SK-N-SH treated with all-trans-retinoic acid at 6 μM for 48 hours (cell line): ENCODE measurements around the gene DTHD1.

Experiments used
- ATAC-seq: fragments of 200-7000 bp; cut with Tn5 transposase; 3 replicates; pipeline ENCODE4 v1.9.1; 2020; ENCODE audit warnings: mild to moderate bottlenecking, moderate library complexity
- ARNTL ChIP-seq: fragments of 450-650 bp; formaldehyde crosslinking; IDR thresholded peaks from 2 replicates; pipeline ENCODE4 v1.5.0; 2020; ENCODE audit warnings: low read depth, mild to moderate bottlenecking, moderate library complexity, borderline replicate concordance
- BACH2 ChIP-seq: fragments of 250-450 bp; sonication (Bioruptor Pico); IDR thresholded peaks from 2 replicates; pipeline ENCODE4 v1.9.0; 2021; ENCODE audit warnings: mild to moderate bottlenecking, borderline replicate concordance
- CSDC2 ChIP-seq: fragments of 250-450 bp; sonication (Bioruptor Pico); IDR thresholded peaks from 2 replicates; pipeline ENCODE4 v1.5.0; 2020; ENCODE audit warnings: mild to moderate bottlenecking, moderate library complexity
- ESRRG ChIP-seq: fragments of 250-450 bp; sonication (Bioruptor Pico); IDR thresholded peaks from 2 replicates; pipeline ENCODE4 v1.6.1; 2021; ENCODE audit warnings: mild to moderate bottlenecking
- OSR1 ChIP-seq: fragments of 250-450 bp; sonication (Bioruptor Pico); IDR thresholded peaks from 2 replicates; pipeline ENCODE4 v1.8.0; 2022; ENCODE audit warnings: moderate library complexity, mild to moderate bottlenecking, inconsistent platforms
- PPARA ChIP-seq: fragments of 250-450 bp; sonication (Bioruptor Pico); IDR thresholded peaks from 2 replicates; pipeline ENCODE4 v1.5.0; 2020; ENCODE audit warnings: mild to moderate bottlenecking, borderline replicate concordance
- RARB ChIP-seq: fragments of 250-450 bp; sonication (Bioruptor Pico); IDR thresholded peaks from 2 replicates; pipeline ENCODE4 v1.8.0; 2021; ENCODE audit warnings: mild to moderate bottlenecking, moderate library complexity
- SNAI2 ChIP-seq: fragments of 250-450 bp; sonication (Bioruptor Pico); IDR thresholded peaks from 2 replicates; pipeline ENCODE4 v1.5.0; 2020; ENCODE audit warnings: mild to moderate bottlenecking, moderate library complexity
- TOX ChIP-seq: fragments of 250-450 bp; sonication (Bioruptor Pico); IDR thresholded peaks from 2 replicates; pipeline ENCODE4 v1.8.0; 2021; ENCODE audit warnings: mild to moderate bottlenecking, moderate library complexity, borderline replicate concordance
- ZNF70 ChIP-seq: fragments of 450-650 bp; formaldehyde crosslinking; IDR thresholded peaks from 2 replicates; pipeline ENCODE4 v1.5.0; 2020; ENCODE audit warnings: mild to moderate bottlenecking, moderate library complexity
- ZNF8 ChIP-seq: fragments of 450-650 bp; formaldehyde crosslinking; IDR thresholded peaks from 2 replicates; pipeline ENCODE4 v1.5.0; 2020; ENCODE audit warnings: mild to moderate bottlenecking, moderate library complexity
- TF ChIP-seq, protein P1 (sequence below): fragments of 250-450 bp; sonication (Bioruptor Pico); IDR thresholded peaks from 2 replicates; pipeline ENCODE4 v1.8.0; 2020; ENCODE audit warnings: mild to moderate bottlenecking, moderate library complexity, borderline replicate concordance
- TF ChIP-seq, protein P2 (sequence below): fragments of 250-450 bp; sonication (Bioruptor Pico); IDR thresholded peaks from 2 replicates; pipeline ENCODE4 v1.5.1; 2020; ENCODE audit warnings: low read depth, mild to moderate bottlenecking, moderate library complexity
- TF ChIP-seq, protein P3 (sequence below): fragments of 250-450 bp; sonication (Bioruptor Pico); IDR thresholded peaks from 2 replicates; pipeline ENCODE4 v1.5.0; 2020; ENCODE audit warnings: mild to moderate bottlenecking, moderate library complexity

The DTHD1 gene

DNA sequence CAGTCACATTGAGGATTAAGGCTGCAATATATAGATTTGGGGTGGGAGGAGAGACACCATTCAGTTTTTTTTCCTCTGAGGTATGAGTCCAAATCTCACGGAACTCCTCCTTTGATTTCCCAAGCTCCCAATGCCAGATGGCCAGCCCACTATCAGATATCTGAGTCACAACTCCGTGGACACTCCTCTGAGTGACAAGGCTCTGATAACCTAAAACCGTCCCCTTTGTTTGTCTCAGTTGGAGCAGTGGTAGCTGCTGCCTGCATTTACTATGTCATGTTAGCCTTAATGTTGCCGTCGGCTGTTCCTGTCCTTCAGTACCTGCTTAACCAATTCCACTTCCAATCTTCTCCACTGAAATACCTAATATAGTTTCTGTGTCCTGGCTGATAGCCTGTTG is 107.3 kb downstream of the DTHD1 start:
- ATAC-seq, result no peak
- TF ChIP-seq TOX (no peak), SNAI2 (CRISPR knock-in tag) (no peak), ZNF70 (CRISPR knock-in tag) (no peak)

DNA sequence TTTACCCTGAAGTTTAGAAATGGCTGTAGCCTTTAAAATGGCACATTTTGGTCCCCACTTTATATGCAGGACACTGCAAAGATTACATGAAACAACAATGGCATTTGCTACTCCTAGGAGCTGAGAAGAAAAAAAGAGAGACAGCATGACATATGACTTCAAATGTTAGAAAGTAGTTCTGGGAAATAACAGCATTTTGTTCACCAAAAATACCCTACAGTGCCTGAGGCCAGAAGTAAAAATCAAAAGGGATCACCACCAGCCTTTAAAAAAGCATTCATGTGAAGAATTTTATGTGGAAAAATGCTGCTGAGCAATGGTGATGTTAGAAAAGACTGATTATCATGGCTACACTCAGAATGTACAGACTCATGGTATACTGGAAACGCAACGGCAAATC is 110.0 kb downstream of the DTHD1 start:
- no peak for ATAC-seq
- TF ChIP-seq ZNF8 (CRISPR knock-in tag), result no peak

DNA sequence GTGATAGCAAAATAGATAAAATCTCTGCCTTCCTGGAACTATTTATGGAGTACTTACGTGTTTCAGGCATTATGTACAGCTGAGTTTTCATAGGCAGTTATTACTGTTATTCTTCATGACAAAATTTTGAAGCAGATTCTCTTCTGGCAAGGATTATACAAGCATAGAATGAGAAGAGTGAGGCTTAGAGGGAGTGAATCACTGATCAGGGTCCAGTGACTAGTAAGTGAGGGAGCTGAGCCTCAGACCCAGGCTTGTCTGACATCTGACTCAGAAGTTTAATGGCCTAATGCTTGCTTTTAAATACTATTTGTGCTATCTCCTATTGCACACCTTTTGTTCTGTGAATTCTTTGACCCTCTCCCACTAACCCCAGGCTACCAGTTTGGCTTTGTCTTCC is 110.6 kb downstream of the DTHD1 start:
- no peak for ATAC-seq
- TF ChIP-seq, protein P1, sequence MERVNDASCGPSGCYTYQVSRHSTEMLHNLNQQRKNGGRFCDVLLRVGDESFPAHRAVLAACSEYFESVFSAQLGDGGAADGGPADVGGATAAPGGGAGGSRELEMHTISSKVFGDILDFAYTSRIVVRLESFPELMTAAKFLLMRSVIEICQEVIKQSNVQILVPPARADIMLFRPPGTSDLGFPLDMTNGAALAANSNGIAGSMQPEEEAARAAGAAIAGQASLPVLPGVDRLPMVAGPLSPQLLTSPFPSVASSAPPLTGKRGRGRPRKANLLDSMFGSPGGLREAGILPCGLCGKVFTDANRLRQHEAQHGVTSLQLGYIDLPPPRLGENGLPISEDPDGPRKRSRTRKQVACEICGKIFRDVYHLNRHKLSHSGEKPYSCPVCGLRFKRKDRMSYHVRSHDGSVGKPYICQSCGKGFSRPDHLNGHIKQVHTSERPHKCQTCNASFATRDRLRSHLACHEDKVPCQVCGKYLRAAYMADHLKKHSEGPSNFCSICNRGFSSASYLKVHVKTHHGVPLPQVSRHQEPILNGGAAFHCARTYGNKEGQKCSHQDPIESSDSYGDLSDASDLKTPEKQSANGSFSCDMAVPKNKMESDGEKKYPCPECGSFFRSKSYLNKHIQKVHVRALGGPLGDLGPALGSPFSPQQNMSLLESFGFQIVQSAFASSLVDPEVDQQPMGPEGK, result no peak
- TF ChIP-seq CSDC2 (CRISPR knock-in tag) (no peak), PPARA (CRISPR knock-in tag) (no peak), SNAI2 (CRISPR knock-in tag) (no peak), ESRRG (no peak), OSR1 (CRISPR knock-in tag) (no peak), ARNTL (no peak)

DNA sequence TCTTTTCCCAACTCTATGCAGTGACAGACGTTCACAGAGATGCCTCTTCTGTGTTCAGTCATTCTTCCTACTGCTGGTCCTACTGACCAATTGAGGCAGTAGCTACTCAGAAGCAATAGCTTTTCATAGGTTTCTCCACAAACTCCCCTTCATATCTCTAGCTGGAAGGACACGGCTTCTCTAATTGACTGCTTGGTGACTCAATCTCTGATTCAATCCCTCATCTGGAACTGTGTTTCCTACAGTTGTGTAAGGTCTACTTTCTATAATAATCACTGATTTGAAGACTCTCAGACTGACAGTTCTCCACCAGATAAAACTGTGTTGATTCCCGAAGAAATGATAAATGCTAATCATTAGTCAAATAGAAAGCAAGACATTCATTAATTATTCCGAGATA is 111.5 kb downstream of the DTHD1 start:
- ATAC-seq, result no peak
- no peak for TF ChIP-seq TOX
- no peak for TF ChIP-seq OSR1 (CRISPR knock-in tag)
- TF ChIP-seq PPARA (CRISPR knock-in tag), result no peak
- TF ChIP-seq RARB (CRISPR knock-in tag), result no peak
- TF ChIP-seq BACH2 (CRISPR knock-in tag), result no peak
- TF ChIP-seq, protein P2, sequence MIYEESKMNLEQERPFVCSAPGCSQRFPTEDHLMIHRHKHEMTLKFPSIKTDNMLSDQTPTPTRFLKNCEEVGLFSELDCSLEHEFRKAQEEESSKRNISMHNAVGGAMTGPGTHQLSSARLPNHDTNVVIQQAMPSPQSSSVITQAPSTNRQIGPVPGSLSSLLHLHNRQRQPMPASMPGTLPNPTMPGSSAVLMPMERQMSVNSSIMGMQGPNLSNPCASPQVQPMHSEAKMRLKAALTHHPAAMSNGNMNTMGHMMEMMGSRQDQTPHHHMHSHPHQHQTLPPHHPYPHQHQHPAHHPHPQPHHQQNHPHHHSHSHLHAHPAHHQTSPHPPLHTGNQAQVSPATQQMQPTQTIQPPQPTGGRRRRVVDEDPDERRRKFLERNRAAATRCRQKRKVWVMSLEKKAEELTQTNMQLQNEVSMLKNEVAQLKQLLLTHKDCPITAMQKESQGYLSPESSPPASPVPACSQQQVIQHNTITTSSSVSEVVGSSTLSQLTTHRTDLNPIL (CRISPR knock-in tag), result no peak
- TF ChIP-seq, protein P3, sequence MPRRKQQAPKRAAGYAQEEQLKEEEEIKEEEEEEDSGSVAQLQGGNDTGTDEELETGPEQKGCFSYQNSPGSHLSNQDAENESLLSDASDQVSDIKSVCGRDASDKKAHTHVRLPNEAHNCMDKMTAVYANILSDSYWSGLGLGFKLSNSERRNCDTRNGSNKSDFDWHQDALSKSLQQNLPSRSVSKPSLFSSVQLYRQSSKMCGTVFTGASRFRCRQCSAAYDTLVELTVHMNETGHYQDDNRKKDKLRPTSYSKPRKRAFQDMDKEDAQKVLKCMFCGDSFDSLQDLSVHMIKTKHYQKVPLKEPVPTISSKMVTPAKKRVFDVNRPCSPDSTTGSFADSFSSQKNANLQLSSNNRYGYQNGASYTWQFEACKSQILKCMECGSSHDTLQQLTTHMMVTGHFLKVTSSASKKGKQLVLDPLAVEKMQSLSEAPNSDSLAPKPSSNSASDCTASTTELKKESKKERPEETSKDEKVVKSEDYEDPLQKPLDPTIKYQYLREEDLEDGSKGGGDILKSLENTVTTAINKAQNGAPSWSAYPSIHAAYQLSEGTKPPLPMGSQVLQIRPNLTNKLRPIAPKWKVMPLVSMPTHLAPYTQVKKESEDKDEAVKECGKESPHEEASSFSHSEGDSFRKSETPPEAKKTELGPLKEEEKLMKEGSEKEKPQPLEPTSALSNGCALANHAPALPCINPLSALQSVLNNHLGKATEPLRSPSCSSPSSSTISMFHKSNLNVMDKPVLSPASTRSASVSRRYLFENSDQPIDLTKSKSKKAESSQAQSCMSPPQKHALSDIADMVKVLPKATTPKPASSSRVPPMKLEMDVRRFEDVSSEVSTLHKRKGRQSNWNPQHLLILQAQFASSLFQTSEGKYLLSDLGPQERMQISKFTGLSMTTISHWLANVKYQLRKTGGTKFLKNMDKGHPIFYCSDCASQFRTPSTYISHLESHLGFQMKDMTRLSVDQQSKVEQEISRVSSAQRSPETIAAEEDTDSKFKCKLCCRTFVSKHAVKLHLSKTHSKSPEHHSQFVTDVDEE, result no peak
- no peak for TF ChIP-seq ZNF70 (CRISPR knock-in tag)
- TF ChIP-seq, protein P1, result no peak
